Activated T-helper 17 cell treated with anti-CD3 and anti-CD28 coated beads, Interleukin-2, amount 50 U/mL, for 72 hours (primary cell): ENCODE data around the gene PLEKHG4B. TPM values are rescaled to one million over a fixed set of nuclear protein-coding genes. Genes with fewer than 3 reads are reported as not detected.
"Not testable (repeated sequence)": the region's sequence is repeated elsewhere in the genome, so short reads cannot be mapped to it uniquely, and the experiment has no call there.

ENCODE experiments used
- ATAC-seq: fragments of 150-1000 bp; cut with Tn5 transposase; replicated peaks from 2 replicates; pipeline ENCODE4 v1.10.0; 2021; ENCODE audit warnings: mild to moderate bottlenecking, moderate library complexity
- H3K27ac Mint-ChIP-seq: one replicate; pipeline ENCODE4 v1.8.0; 2022; ENCODE audit warnings: mixed read lengths
- H3K27me3 Mint-ChIP-seq: one replicate; pipeline ENCODE4 v1.8.0; 2022; ENCODE audit warnings: mixed read lengths
- H3K36me3 Mint-ChIP-seq: one replicate; pipeline ENCODE4 v1.8.0; 2022; ENCODE audit warnings: low read depth, mild to moderate bottlenecking, mixed read lengths
- H3K4me1 Mint-ChIP-seq: one replicate; pipeline ENCODE4 v1.8.0; 2022; ENCODE audit warnings: mixed read lengths
- H3K4me3 Mint-ChIP-seq: one replicate; pipeline ENCODE4 v1.8.0; 2022; ENCODE audit warnings: mild to moderate bottlenecking, mixed read lengths
- H3K9me3 Mint-ChIP-seq: one replicate; pipeline ENCODE4 v1.8.0; 2022; ENCODE audit warnings: mixed read lengths
- total RNA-seq, 2 donors: library from RNA; stranded (reverse); gene quantifications; one replicate each; pipeline ENCODE4 v1.2.3, GENCODE V29; 2022

PLEKHG4B gene
- total RNA-seq, 2 donors from 2014 or later: 0.11 TPM; not detected in 1

- Mint-ChIP-seq H3K27ac (peak overlapping the region; percentile 89), H3K36me3 (peaks cover 75% of the 10 kb centered on the region), H3K27me3 (no peaks in the 10 kb centered on the region), H3K4me3 (peak overlapping the region; percentile 96), H3K4me1 (peaks cover 30% of the 10 kb centered on the region), H3K9me3 (no peaks in the 10 kb centered on the region)
- ATAC-seq: peak; percentile 29
These were observed 126.7 kb downstream of the PLEKHG4B start for GRCh38 chr5:218457-219291.

- H3K9me3 Mint-ChIP-seq: no peaks in the 10 kb centered on the region
- H3K27me3 Mint-ChIP-seq: no peaks in the 10 kb centered on the region
- peaks cover 75% of the 10 kb centered on the region for H3K36me3 Mint-ChIP-seq
- H3K27ac Mint-ChIP-seq: peak overlapping the region; percentile 89
- peak; percentile 31 for ATAC-seq
- peak overlapping the region; percentile 96 for H3K4me3 Mint-ChIP-seq
- peaks cover 22% of the 10 kb centered on the region for H3K4me1 Mint-ChIP-seq
These were observed 127.5 kb downstream of the PLEKHG4B start for GRCh38 chr5:219460-219863.

DNA sequence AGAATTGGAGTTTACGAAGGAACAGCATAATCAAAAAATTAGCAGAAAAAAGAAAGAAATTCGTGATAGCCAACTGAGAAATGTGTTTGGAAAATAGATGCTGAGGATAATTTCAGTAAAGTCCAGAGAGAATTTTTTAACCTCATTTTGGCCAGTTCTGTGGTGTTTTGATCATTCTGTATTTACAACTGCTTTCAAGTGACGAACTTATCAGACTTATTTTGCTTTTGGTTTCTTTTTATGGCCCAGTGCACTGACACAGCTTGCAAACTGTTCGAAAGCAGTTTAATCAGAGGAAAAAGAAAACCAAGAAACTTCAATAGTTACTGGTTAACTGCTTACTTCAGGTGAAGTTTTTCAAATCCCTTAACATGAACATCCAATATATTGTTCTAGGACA lies 128.0 kb downstream of the PLEKHG4B start:
- Mint-ChIP-seq H3K27me3 (no peaks in the 10 kb centered on the region), H3K27ac (peak overlapping the region; percentile 89), H3K9me3 (no peaks in the 10 kb centered on the region), H3K36me3 (peaks cover 75% of the 10 kb centered on the region), H3K4me3 (peak overlapping the region; percentile 96), H3K4me1 (peaks cover 19% of the 10 kb centered on the region)
- peak; percentile 12 for ATAC-seq

DNA sequence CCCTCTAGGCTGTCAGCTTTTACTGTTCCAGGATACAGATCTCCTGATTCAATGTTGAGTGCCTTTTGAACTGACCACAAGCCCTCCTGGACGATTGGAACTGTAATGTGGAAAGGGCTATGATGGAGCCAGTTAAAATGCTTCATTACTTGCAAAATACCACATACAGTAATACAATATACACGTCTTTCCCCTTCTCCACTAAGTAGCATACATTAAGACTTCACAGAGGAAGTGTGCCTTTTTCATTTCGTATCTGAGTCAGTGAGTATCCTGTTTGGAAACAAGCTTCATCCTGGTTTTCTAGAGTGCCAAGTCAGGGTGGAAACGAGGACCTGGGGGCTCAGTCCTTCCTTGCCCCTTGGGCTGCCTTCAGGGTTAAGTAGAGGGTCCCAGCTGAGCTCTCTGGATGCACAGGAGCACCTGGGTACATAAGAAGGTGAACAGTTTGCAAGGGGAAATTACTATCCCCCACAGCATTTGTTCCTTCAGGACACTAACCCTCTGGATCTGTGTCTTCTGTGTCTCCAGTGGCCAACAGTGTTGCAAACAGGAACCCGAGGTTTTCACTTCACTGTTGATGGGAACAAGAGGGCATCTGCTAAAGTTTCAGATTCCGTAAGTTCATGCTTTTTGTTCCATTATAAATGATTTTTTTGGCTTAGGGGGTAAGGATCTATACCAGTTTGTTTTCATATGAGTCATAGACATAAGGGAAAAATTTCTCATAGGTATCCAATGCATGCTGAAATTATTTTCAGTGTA lies 131.2 kb downstream of the PLEKHG4B start:
- ATAC-seq, H3K9me3 Mint-ChIP-seq, H3K27me3 Mint-ChIP-seq: not testable (repeated sequence)
- H3K36me3 Mint-ChIP-seq: peaks cover 84% of the 10 kb centered on the region
- peaks cover 13% of the 10 kb centered on the region for H3K4me1 Mint-ChIP-seq
- peak overlapping the region; percentile 58 for H3K4me3 Mint-ChIP-seq
- H3K27ac Mint-ChIP-seq: peak overlapping the region; percentile 85

GRCh38 chr5:223791-224190 lies 131.8 kb downstream of the PLEKHG4B start:
- Mint-ChIP-seq H3K27me3 (no peaks in the 10 kb centered on the region), H3K9me3 (no peaks in the 10 kb centered on the region), H3K4me3 (peak overlapping the region; percentile 58), H3K36me3 (peaks cover 91% of the 10 kb centered on the region), H3K27ac (peak overlapping the region; percentile 85), H3K4me1 (peaks cover 13% of the 10 kb centered on the region)
- no peak for ATAC-seq

- Mint-ChIP-seq H3K36me3 (peaks cover 93% of the 10 kb centered on the region), H3K27me3 (no peaks in the 10 kb centered on the region), H3K9me3 (no peaks in the 10 kb centered on the region), H3K4me1 (peaks cover 13% of the 10 kb centered on the region), H3K4me3 (no peak overlapping the region), H3K27ac (no peak overlapping the region)
- no peak for ATAC-seq
These were observed 133.4 kb downstream of the PLEKHG4B start for GRCh38 chr5:225334-225733.

- not testable (repeated sequence) for H3K9me3 Mint-ChIP-seq, ATAC-seq, H3K27ac Mint-ChIP-seq, H3K4me3 Mint-ChIP-seq, H3K27me3 Mint-ChIP-seq
- Mint-ChIP-seq H3K36me3 (peaks cover 100% of the 10 kb centered on the region), H3K4me1 (peaks cover 12% of the 10 kb centered on the region)
These were observed 135.4 kb downstream of the PLEKHG4B start for GRCh38 chr5:227375-227774.

GRCh38 chr5:228886-229285 lies 136.9 kb downstream of the PLEKHG4B start:
- Mint-ChIP-seq H3K4me1 (no peaks in the 10 kb centered on the region), H3K27me3 (no peaks in the 10 kb centered on the region), H3K9me3 (no peaks in the 10 kb centered on the region), H3K27ac (no peak overlapping the region), H3K36me3 (peaks cover 100% of the 10 kb centered on the region), H3K4me3 (no peak overlapping the region)
- no peak for ATAC-seq

DNA sequence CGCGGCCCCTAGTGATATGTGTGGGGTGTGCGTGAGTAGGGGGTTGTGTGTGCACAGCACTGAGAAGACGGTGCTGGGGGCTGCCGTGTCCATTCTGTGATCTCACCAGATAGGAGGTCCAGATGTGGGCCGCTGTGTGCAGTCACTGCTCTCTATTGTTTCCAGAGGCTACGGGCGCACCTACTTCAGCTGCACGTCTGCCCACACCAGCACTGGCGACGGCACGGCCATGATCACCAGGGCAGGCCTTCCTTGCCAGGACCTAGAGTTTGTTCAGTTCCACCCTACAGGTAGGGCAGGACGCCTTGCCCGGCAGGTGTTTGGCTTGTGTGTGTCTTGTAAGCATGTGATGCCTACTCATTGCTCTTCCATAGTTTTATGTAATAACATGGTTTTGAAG lies 138.7 kb downstream of the PLEKHG4B start:
- Mint-ChIP-seq H3K27ac (no peak overlapping the region), H3K4me3 (no peak overlapping the region), H3K4me1 (no peaks in the 10 kb centered on the region), H3K27me3 (no peaks in the 10 kb centered on the region), H3K36me3 (peaks cover 100% of the 10 kb centered on the region), H3K9me3 (no peaks in the 10 kb centered on the region)
- no peak for ATAC-seq

DNA sequence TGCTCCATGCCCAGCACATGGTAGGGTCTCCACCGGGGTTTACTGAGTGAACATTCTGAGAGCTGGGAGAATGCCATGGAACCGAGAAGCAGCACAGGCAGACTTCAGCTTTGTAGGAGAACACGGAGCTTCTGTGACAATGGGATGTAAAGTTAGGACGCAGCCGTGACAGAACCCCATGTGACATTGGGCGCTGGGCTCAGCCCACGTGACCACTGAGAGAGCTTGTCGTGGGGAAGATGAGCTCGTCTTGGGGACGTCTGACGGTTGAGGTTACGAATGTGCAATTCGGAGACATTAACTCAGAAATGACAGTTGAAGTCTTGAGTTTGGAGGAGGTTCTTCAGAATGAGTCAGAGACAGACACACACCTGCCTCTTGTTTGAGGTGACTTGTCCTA lies 139.7 kb downstream of the PLEKHG4B start:
- Mint-ChIP-seq H3K27me3 (no peaks in the 10 kb centered on the region), H3K9me3 (no peaks in the 10 kb centered on the region), H3K4me1 (no peaks in the 10 kb centered on the region), H3K36me3 (peaks cover 100% of the 10 kb centered on the region), H3K27ac (peak overlapping the region; percentile 39), H3K4me3 (no peak overlapping the region)
- ATAC-seq: peak; percentile 78

GRCh38 chr5:233426-233825 lies 141.5 kb downstream of the PLEKHG4B start:
- H3K27me3 Mint-ChIP-seq, H3K4me3 Mint-ChIP-seq, H3K4me1 Mint-ChIP-seq, H3K9me3 Mint-ChIP-seq, ATAC-seq, H3K27ac Mint-ChIP-seq: not testable (repeated sequence)
- peaks cover 99% of the 10 kb centered on the region for H3K36me3 Mint-ChIP-seq

GRCh38 chr5:234450-234849 lies 142.5 kb downstream of the PLEKHG4B start:
- Mint-ChIP-seq H3K4me3 (no peak overlapping the region), H3K9me3 (no peaks in the 10 kb centered on the region), H3K36me3 (peaks cover 99% of the 10 kb centered on the region), H3K4me1 (no peaks in the 10 kb centered on the region), H3K27me3 (no peaks in the 10 kb centered on the region), H3K27ac (no peak overlapping the region)
- no peak for ATAC-seq

DNA sequence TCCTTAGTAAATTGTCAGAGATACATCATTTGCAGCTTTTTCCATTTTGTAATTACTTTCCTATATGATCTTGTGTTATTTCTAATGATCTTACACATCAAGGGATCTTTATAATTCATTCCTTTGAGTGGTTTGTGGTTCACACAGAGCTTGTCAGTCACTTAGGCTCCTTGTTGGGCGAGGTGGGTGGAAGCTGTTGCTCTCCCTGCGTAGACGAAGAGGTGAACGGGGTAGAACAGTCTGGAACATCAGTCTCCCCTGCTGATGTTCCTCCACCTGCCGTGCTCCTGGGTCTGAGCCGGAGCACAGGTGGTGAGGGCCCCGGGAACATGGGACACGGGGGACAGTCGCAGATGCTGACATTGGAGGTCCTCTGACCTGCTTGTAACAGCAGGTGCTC lies 143.6 kb downstream of the PLEKHG4B start:
- H3K9me3 Mint-ChIP-seq, ATAC-seq, H3K27me3 Mint-ChIP-seq, H3K4me3 Mint-ChIP-seq, H3K27ac Mint-ChIP-seq, H3K4me1 Mint-ChIP-seq: not testable (repeated sequence)
- peaks cover 99% of the 10 kb centered on the region for H3K36me3 Mint-ChIP-seq

GRCh38 chr5:237931-238330 lies 146.0 kb downstream of the PLEKHG4B start:
- not testable (repeated sequence) for H3K4me3 Mint-ChIP-seq, H3K27me3 Mint-ChIP-seq, H3K4me1 Mint-ChIP-seq, H3K27ac Mint-ChIP-seq, H3K9me3 Mint-ChIP-seq, ATAC-seq
- H3K36me3 Mint-ChIP-seq: peaks cover 99% of the 10 kb centered on the region
